Keratinocyte (primary cell): ENCODE data around the gene SH3GL3. TPM values are rescaled to one million over a fixed set of nuclear protein-coding genes. Genes with fewer than 3 reads are reported as not detected.

ENCODE experiments used
- DNase-seq: peaks from one replicate; pipeline ENCODE4 v3.0.0-alpha.2; 2011; ENCODE audit warnings: low read depth, missing footprints, low spot score
- FAIRE-seq: peaks from 2 replicates; lab custom pipeline; 2011; peaks lifted over from hg19 to GRCh38; lab: Jason Lieb, UNC
- H2AFZ ChIP-seq: 2 replicates; pipeline ENCODE4 v1.6.0; 2012; ENCODE audit warnings: low read length, control low read depth, inconsistent platforms; ENCODE audit not compliant: control insufficient read depth
- H3K27ac ChIP-seq: 2 replicates; pipeline ENCODE4 v1.5.1; 2011; ENCODE audit warnings: low read length; ENCODE audit not compliant: control insufficient read depth, insufficient read depth
- H3K27me3 ChIP-seq: 3 replicates; pipeline ENCODE4 v1.6.0; 2011; ENCODE audit warnings: low read length; ENCODE audit not compliant: control insufficient read depth, insufficient read depth; ENCODE audit errors: extremely low read depth
- H3K36me3 ChIP-seq, 2 experiments: 2 replicates in 1 of 2; 3 replicates in 1 of 2; pipeline ENCODE4 v1.5.1; 2011; ENCODE audit warnings: low read length in 2 of 2, mild to moderate bottlenecking in 1 of 2; ENCODE audit not compliant: control insufficient read depth in 2 of 2, insufficient read depth in 2 of 2; ENCODE audit errors: extremely low read depth in 1 of 2
- H3K4me1 ChIP-seq: 3 replicates; pipeline ENCODE4 v1.5.1; 2011; ENCODE audit warnings: low read length; ENCODE audit not compliant: control insufficient read depth, insufficient read depth; ENCODE audit errors: extremely low read depth
- H3K4me2 ChIP-seq: 3 replicates; pipeline ENCODE4 v1.6.0; 2011; ENCODE audit warnings: low read depth, low read length; ENCODE audit not compliant: control insufficient read depth, insufficient read depth; ENCODE audit errors: extremely low read depth
- H3K4me3 ChIP-seq, 3 experiments: fragments of 200-600 bp in 1 of 3; sonication (generic) in 1 of 3; 2 replicates in 2 of 3; 3 replicates in 1 of 3; pipeline ENCODE4 v1.5.1; 2011 to 2016; ENCODE audit warnings: low read length in 3 of 3, mild to moderate bottlenecking in 3 of 3, control low read depth in 2 of 3, inconsistent platforms in 1 of 3, low read depth in 1 of 3, mixed read lengths in 1 of 3, mixed run types in 1 of 3, moderate library complexity in 1 of 3; ENCODE audit not compliant: control insufficient read depth in 2 of 3, insufficient read depth in 2 of 3; ENCODE audit errors: extremely low read depth in 1 of 3
- H3K79me2 ChIP-seq: 2 replicates; pipeline ENCODE4 v1.6.0; 2012; ENCODE audit warnings: low read length; ENCODE audit not compliant: control insufficient read depth, insufficient read depth
- H3K9ac ChIP-seq: 3 replicates; pipeline ENCODE4 v1.6.0; 2011; ENCODE audit warnings: low read length; ENCODE audit not compliant: control insufficient read depth, insufficient read depth; ENCODE audit errors: extremely low read depth
- H3K9me1 ChIP-seq: 3 replicates; pipeline ENCODE4 v1.6.0; 2011; ENCODE audit warnings: low read length; ENCODE audit not compliant: control insufficient read depth, insufficient read depth; ENCODE audit errors: extremely low read depth
- H3K9me3 ChIP-seq: 2 replicates; pipeline ENCODE4 v1.5.1; 2012; ENCODE audit warnings: low read depth, low read length; ENCODE audit not compliant: control insufficient read depth
- H4K20me1 ChIP-seq: 3 replicates; pipeline ENCODE4 v1.6.0; 2011; ENCODE audit warnings: low read length; ENCODE audit not compliant: control insufficient read depth, insufficient read depth; ENCODE audit errors: extremely low read depth
- CTCF ChIP-seq, 3 experiments: IDR thresholded peaks in 1 of 3; conservative IDR thresholded peaks in 1 of 3; optimal IDR thresholded peaks in 1 of 3; 2 replicates in 2 of 3; 3 replicates in 1 of 3; pipeline versions ENCODE3 to v1.5.1; 2011; ENCODE audit warnings: low read length in 3 of 3, mild to moderate bottlenecking in 3 of 3, moderate library complexity in 2 of 3, control low read depth in 1 of 3, inconsistent platforms in 1 of 3; ENCODE audit not compliant: insufficient read depth in 2 of 3; ENCODE audit errors: extremely low read depth in 1 of 3
- EZH2 ChIP-seq: IDR thresholded peaks from one replicate; pipeline ENCODE4 v1.6.1; 2012; ENCODE audit warnings: inconsistent platforms, mild to moderate bottlenecking, low read length, moderate library complexity
- dilution Hi-C: fragments of 300-500 bp; cut with MboI; formaldehyde crosslinking; loops from one replicate; pipeline ENCODE4 v1.7.0; 2020; ENCODE audit warnings: low sequenced_read_pairs; ENCODE audit not compliant: extremely low pct_ligation_motif_present
- polyA plus RNA-seq, 5 experiments: library from polyadenylated mRNA; depleted of rRNA in 3 of 5; stranded (reverse) in 3 of 5; stranded (forward) in 1 of 5; unstranded in 1 of 5; fragments of >200 nt; gene quantifications; 1 replicate in 1 of 5; 2 replicates in 3 of 5; 3 replicates in 1 of 5; pipeline versions ENCODE4 v1.2.1 to v1.2.3, GENCODE V29; 2011 to 2012; ENCODE audit warnings: missing spikeins in 2 of 5, low read depth in 1 of 5, low replicate concordance in 1 of 5

The SH3GL3 gene
- polyA plus RNA-seq, 1 donor (not counting 4 experiments of a cell fraction or from before 2014, with no cell fraction given) = 0.20 TPM

GRCh38 chr15:83612226-83612625 is 165.1 kb downstream of the SH3GL3 start:
- no peaks in the 10 kb centered on the region for H3K79me2 ChIP-seq

DNA sequence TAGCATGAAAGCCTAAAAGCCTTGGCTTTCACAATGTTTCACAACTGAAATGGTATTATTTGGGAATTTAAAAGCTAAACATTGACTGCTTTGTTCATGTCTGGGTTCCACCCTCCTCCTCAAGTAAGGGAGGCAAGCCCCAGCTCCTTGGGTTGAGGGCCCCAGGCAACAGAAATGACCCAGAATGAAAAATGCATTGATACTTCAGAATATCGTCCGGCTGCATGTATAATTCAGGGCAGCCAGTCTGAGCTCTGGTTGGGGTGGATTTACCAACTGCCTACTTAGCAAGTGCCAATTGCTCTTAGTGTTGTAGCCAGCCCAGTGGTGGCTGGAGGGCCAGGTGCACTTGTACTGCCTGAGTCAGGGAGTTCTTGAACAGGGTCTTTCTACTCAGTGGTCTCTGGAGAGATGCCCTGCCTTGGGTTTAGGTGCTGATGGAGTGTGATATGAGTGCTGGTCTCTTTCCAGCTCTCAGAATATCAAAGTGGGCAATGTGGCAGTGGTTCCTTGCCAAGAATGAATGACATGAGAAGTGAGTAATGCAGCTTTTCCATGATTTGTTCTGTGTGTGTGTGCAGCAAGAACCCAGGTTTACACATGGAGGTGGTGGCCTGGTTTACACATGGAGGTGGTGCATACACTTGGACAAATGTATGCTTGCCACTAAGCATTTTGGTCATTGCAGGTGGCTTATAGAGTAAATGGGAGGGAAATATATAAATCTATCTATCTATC is 165.9 kb downstream of the SH3GL3 start:
- dilution Hi-C loops = no loop called here
- Histone ChIP-seq H2AFZ (no peak overlapping the region), H3K9me3 (no peaks in the 10 kb centered on the region), H3K9me1 (no peaks in the 10 kb centered on the region), H3K4me1 (no peaks in the 10 kb centered on the region), H3K4me3 (no peak overlapping the region), H3K4me2 (no peak overlapping the region), H3K27me3 (no peaks in the 10 kb centered on the region), H3K79me2 (no peaks in the 10 kb centered on the region), H4K20me1 (no peaks in the 10 kb centered on the region), H3K27ac (no peak overlapping the region), H3K9ac (no peak overlapping the region), H3K36me3 (no peaks in the 10 kb centered on the region)
- FAIRE-seq (no peak), DNase-seq (no peak)
- TF ChIP-seq CTCF (optimal IDR thresholded peaks at IDR 0.05 in 1 of 3, IDR thresholded peaks at IDR 0.05 in 1 of 3, conservative IDR thresholded peaks at IDR 0.05 in 1 of 3; ENCODE audit: extremely low read depth in 1 of 3, insufficient read depth in 2 of 3, low read length in 3 of 3) (no peak), EZH2 (no peak)

More at GRCh38 chr15:83612226-83612625, 165.1 kb downstream of the SH3GL3 start:
- no peak for DNase-seq
- TF ChIP-seq EZH2 = no peak
- no peak for TF ChIP-seq CTCF (optimal IDR thresholded peaks at IDR 0.05 in 1 of 3, IDR thresholded peaks at IDR 0.05 in 1 of 3, conservative IDR thresholded peaks at IDR 0.05 in 1 of 3; ENCODE audit: extremely low read depth in 1 of 3, insufficient read depth in 2 of 3, low read length in 3 of 3)
- H3K9me3 ChIP-seq = no peaks in the 10 kb centered on the region
- H3K9ac ChIP-seq = no peak overlapping the region
- no peak overlapping the region for H3K27ac ChIP-seq
- dilution Hi-C loops = no loop called here
- H3K9me1 ChIP-seq = no peaks in the 10 kb centered on the region
- no peak overlapping the region for H2AFZ ChIP-seq
- no peak overlapping the region for H3K4me3 ChIP-seq
- H3K4me1 ChIP-seq = no peaks in the 10 kb centered on the region
- no peak for FAIRE-seq
- no peaks in the 10 kb centered on the region for H3K27me3 ChIP-seq
- no peak overlapping the region for H3K4me2 ChIP-seq
- H3K36me3 ChIP-seq = no peaks in the 10 kb centered on the region
- H4K20me1 ChIP-seq = no peaks in the 10 kb centered on the region
